Measurements from ENCODE around the gene PIGV.

The PIGV gene

DNA sequence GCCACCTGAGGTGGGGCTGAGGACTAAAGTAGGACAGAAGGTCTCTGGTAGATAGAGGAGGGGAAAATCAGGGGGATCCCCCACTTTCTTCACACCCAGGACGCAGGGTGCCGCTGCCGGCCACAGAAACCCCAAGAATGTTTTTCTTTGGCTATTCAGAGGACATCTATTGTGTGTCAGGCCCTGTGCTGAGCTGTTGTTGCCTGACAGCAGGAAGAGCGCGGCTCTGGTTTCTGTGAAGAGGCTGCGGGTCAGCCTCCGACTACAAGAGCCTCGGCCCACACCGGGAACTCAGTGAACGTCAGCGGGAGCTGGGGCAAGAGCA, 407 bp upstream of the PIGV start:
- H3K4me3 ChIP-seq (ENCODE audit: low read length), result peak overlapping the region; percentile 76
- TF ChIP-seq CTCF (conservative IDR thresholded peaks at IDR 0.05; ENCODE audit: low read depth, low read length), result no peak
- DNase-seq (ENCODE audit: low read depth), result no peak

GRCh38 chr1:26788515-26788785, 700 bp downstream of the PIGV start:
- DNase-seq (ENCODE audit: low read depth), result no peak
- H3K4me3 ChIP-seq (ENCODE audit: low read length), result peak overlapping the region; percentile 76
- TF ChIP-seq CTCF (conservative IDR thresholded peaks at IDR 0.05; ENCODE audit: low read depth, low read length), result no peak

DNA sequence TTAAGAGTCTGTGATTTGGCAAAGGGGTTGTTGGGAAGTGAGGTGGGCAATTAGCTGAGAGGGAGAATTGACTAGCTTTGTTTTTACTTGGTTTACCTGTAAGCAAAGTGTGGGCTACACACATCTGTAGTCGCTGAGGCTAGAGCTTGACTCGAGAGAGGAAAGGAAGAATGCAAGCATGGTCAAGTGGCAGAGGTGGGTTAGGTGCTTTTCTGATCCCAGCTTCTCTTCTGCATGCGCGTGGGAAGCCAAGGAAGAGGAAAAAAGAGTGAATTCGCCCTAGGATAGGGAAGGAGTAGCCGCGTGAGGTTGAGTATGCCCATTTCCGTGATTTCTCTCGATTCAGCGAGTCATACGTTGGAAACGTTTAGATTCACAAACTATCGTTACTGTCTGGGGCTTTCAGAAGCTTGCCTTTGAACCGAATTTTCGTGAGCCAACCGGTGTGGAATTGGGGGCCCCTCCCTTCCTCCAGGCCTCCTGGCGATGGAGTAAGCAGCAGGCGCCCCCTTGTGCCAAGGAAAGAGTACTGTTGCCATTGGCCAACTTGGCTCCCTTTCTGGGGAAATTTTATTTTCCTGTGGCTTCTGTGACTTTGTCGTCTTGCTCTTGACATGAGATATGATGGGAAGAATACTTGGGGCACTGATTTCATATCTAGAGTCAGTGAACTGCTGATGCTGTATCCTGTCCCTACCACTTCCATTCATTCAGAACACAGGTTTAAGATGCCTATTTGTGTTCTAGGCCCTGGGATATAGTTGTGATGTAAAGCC, 1.3 kb downstream of the PIGV start:
- peak; percentile 98 for TF ChIP-seq CTCF (conservative IDR thresholded peaks at IDR 0.05; ENCODE audit: low read depth, low read length)
- peak overlapping the region; percentile 76 for H3K4me3 ChIP-seq (ENCODE audit: low read length)
- no peak for DNase-seq (ENCODE audit: low read depth)

GRCh38 chr1:26789612-26789865, 1.8 kb downstream of the PIGV start:
- no peak overlapping the region for H3K4me3 ChIP-seq (ENCODE audit: low read length)
- TF ChIP-seq CTCF (conservative IDR thresholded peaks at IDR 0.05; ENCODE audit: low read depth, low read length), result no peak
- DNase-seq (ENCODE audit: low read depth), result no peak

DNA sequence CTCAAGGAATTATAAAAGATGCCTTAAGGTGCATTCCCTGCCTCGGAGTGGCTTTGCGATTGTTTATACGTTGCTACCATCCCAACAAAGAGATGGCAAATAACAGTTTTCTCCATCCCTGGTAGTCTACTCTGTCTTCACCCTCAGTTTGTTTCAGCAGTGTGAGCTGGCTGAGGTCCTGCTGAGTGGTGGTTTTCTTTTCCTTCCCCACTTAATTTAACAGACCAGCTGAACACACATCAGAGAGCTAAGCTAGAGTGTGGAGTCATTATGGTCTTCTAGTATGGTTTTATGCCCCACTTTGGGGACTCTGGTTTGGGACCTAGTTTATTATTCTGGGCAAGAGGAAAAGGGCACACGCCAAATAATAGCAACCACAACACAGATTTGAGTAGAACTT, 2.2 kb downstream of the PIGV start:
- no peak for TF ChIP-seq CTCF (conservative IDR thresholded peaks at IDR 0.05; ENCODE audit: low read depth, low read length)
- H3K4me3 ChIP-seq (ENCODE audit: low read length), result no peak overlapping the region
- DNase-seq (ENCODE audit: low read depth), result no peak

GRCh38 chr1:26790551-26790953, 2.8 kb downstream of the PIGV start:
- DNase-seq (ENCODE audit: low read depth), result no peak
- no peak overlapping the region for H3K4me3 ChIP-seq (ENCODE audit: low read length)
- TF ChIP-seq CTCF (conservative IDR thresholded peaks at IDR 0.05; ENCODE audit: low read depth, low read length), result no peak

GRCh38 chr1:26791148-26791547, 3.4 kb downstream of the PIGV start:
- H3K4me3 ChIP-seq (ENCODE audit: low read length), result no peak overlapping the region
- DNase-seq (ENCODE audit: low read depth), result no peak
- no peak for TF ChIP-seq CTCF (conservative IDR thresholded peaks at IDR 0.05; ENCODE audit: low read depth, low read length)
